Measurements from ENCODE around the gene LRRK2.
"Not testable (repeated sequence)": the region's sequence is repeated elsewhere in the genome, so short reads cannot be mapped to it uniquely, and the experiment has no call there.

The LRRK2 gene

GRCh38 chr12:40313928-40314327 lies 89.1 kb downstream of the LRRK2 start:
- DNase-seq (ENCODE audit: low read depth in 4 of 4, low spot score in 1 of 4), result no peak

- no peak for DNase-seq (ENCODE audit: low read depth in 4 of 4, low spot score in 1 of 4)
These were observed 90.1 kb downstream of the LRRK2 start for GRCh38 chr12:40314927-40315326.

GRCh38 chr12:40315375-40315774 lies 90.6 kb downstream of the LRRK2 start:
- DNase-seq (ENCODE audit: low read depth in 4 of 4, low spot score in 1 of 4), result no peak

GRCh38 chr12:40324261-40324660 lies 99.5 kb downstream of the LRRK2 start:
- no peak for DNase-seq (ENCODE audit: low read depth in 4 of 4, low spot score in 1 of 4)

GRCh38 chr12:40325349-40325960 lies 100.7 kb downstream of the LRRK2 start:
- no peak for DNase-seq (ENCODE audit: low read depth in 4 of 4, low spot score in 1 of 4)

GRCh38 chr12:40327535-40327934 lies 102.7 kb downstream of the LRRK2 start:
- no peak for DNase-seq (ENCODE audit: low read depth in 4 of 4, low spot score in 1 of 4)

GRCh38 chr12:40330180-40330579 lies 105.4 kb downstream of the LRRK2 start:
- no peak for DNase-seq (ENCODE audit: low read depth in 4 of 4, low spot score in 1 of 4)

GRCh38 chr12:40331886-40332285 lies 107.1 kb downstream of the LRRK2 start:
- DNase-seq (ENCODE audit: low read depth in 4 of 4, low spot score in 1 of 4), result no peak

- no peak for DNase-seq (ENCODE audit: low read depth in 4 of 4, low spot score in 1 of 4)
These were observed 111.2 kb downstream of the LRRK2 start for GRCh38 chr12:40335991-40336390.

- DNase-seq (ENCODE audit: low read depth in 4 of 4, low spot score in 1 of 4), result no peak
These were observed 111.9 kb downstream of the LRRK2 start for GRCh38 chr12:40336573-40337199.

GRCh38 chr12:40338071-40338470 lies 113.3 kb downstream of the LRRK2 start:
- no peak for DNase-seq (ENCODE audit: low read depth in 4 of 4, low spot score in 1 of 4)

GRCh38 chr12:40338621-40339020 lies 113.8 kb downstream of the LRRK2 start:
- DNase-seq (ENCODE audit: low read depth in 4 of 4, low spot score in 1 of 4), result no peak

GRCh38 chr12:40342010-40342409 lies 117.2 kb downstream of the LRRK2 start:
- no peak for DNase-seq (ENCODE audit: low read depth in 4 of 4, low spot score in 1 of 4)

GRCh38 chr12:40343124-40343523 lies 118.3 kb downstream of the LRRK2 start:
- no peak for DNase-seq (ENCODE audit: low read depth in 4 of 4, low spot score in 1 of 4)

GRCh38 chr12:40344312-40344711 lies 119.5 kb downstream of the LRRK2 start:
- DNase-seq (ENCODE audit: low read depth in 4 of 4, low spot score in 1 of 4), result no peak

- DNase-seq (ENCODE audit: low read depth in 4 of 4, low spot score in 1 of 4), result no peak
These were observed 127.2 kb downstream of the LRRK2 start for GRCh38 chr12:40351976-40352375.

- DNase-seq (ENCODE audit: low read depth in 4 of 4, low spot score in 1 of 4), result no peak
These were observed 150.3 kb downstream of the LRRK2 start for GRCh38 chr12:40375076-40375475.

- no peak for DNase-seq (ENCODE audit: low read depth in 4 of 4, low spot score in 1 of 4)
These were observed 151.9 kb downstream of the LRRK2 start for GRCh38 chr12:40376533-40377267.

GRCh38 chr12:40378691-40379090 lies 153.9 kb downstream of the LRRK2 start:
- no peak for DNase-seq (ENCODE audit: low read depth in 4 of 4, low spot score in 1 of 4)

GRCh38 chr12:40382217-40382616 lies 157.4 kb downstream of the LRRK2 start:
- no peak for DNase-seq (ENCODE audit: low read depth in 4 of 4, low spot score in 1 of 4)

- DNase-seq (ENCODE audit: low read depth in 4 of 4, low spot score in 1 of 4), result not testable (repeated sequence)
These were observed 162.5 kb downstream of the LRRK2 start for GRCh38 chr12:40387279-40387678.

GRCh38 chr12:40390980-40391379 lies 166.2 kb downstream of the LRRK2 start:
- DNase-seq (ENCODE audit: low read depth in 4 of 4, low spot score in 1 of 4), result no peak

Data from stimulated activated CD4-positive, alpha-beta T cell treated with anti-CD3 and anti-CD28 coated beads, Interleukin-1b, Interleukin-23, amount 100 ng/mL, for 24 hours (primary cell).